Stimulated activated memory B cell treated with anti-CD40 and anti-IgM and Interleukin-4, amounts not matched to agents 10 μg/mL and 1 μg/mL and 100 μg/mL, for 72 hours (primary cell): ENCODE data around the gene RASAL2.

Experiments
- ATAC-seq: fragments of 150-1000 bp; cut with Tn5 transposase; 2 replicates; pipeline ENCODE4 v1.10.0; 2021
- H3K27ac Mint-ChIP-seq: one replicate; pipeline ENCODE4 v1.8.0; 2022; ENCODE audit warnings: mild to moderate bottlenecking, mixed read lengths
- H3K27me3 Mint-ChIP-seq: one replicate; pipeline ENCODE4 v1.8.0; 2022; ENCODE audit warnings: mixed read lengths
- H3K36me3 Mint-ChIP-seq: one replicate; pipeline ENCODE4 v1.8.0; 2022; ENCODE audit warnings: mixed read lengths
- H3K4me1 Mint-ChIP-seq: one replicate; pipeline ENCODE4 v1.8.0; 2022; ENCODE audit warnings: mixed read lengths
- H3K4me3 Mint-ChIP-seq: one replicate; pipeline ENCODE4 v1.8.0; 2022; ENCODE audit warnings: mild to moderate bottlenecking, moderate library complexity, mixed read lengths
- H3K9me3 Mint-ChIP-seq: one replicate; pipeline ENCODE4 v1.8.0; 2022; ENCODE audit warnings: mixed read lengths

RASAL2 gene

GRCh38 chr1:178434899-178435435 lies 341.1 kb downstream of the RASAL2 start:
- H3K27ac Mint-ChIP-seq, result no peak overlapping the region
- H3K36me3 Mint-ChIP-seq, result no peaks in the 10 kb centered on the region
- no peaks in the 10 kb centered on the region for H3K4me1 Mint-ChIP-seq
- ATAC-seq, result no peak
- H3K27me3 Mint-ChIP-seq, result no peaks in the 10 kb centered on the region
- H3K4me3 Mint-ChIP-seq, result no peak overlapping the region
- no peaks in the 10 kb centered on the region for H3K9me3 Mint-ChIP-seq

GRCh38 chr1:178436899-178437298 lies 343.0 kb downstream of the RASAL2 start:
- no peak overlapping the region for H3K27ac Mint-ChIP-seq
- peaks cover 7% of the 10 kb centered on the region for H3K27me3 Mint-ChIP-seq
- no peak for ATAC-seq
- H3K9me3 Mint-ChIP-seq, result peaks cover 3% of the 10 kb centered on the region
- no peaks in the 10 kb centered on the region for H3K4me1 Mint-ChIP-seq
- peaks cover 5% of the 10 kb centered on the region for H3K36me3 Mint-ChIP-seq
- no peak overlapping the region for H3K4me3 Mint-ChIP-seq

- Mint-ChIP-seq H3K27me3 (peaks cover 20% of the 10 kb centered on the region), H3K4me3 (no peak overlapping the region), H3K27ac (no peak overlapping the region), H3K36me3 (peaks cover 5% of the 10 kb centered on the region), H3K4me1 (no peaks in the 10 kb centered on the region), H3K9me3 (peaks cover 3% of the 10 kb centered on the region)
- no peak for ATAC-seq
Measured at GRCh38 chr1:178438432-178438831, 344.5 kb downstream of the RASAL2 start.

GRCh38 chr1:178442925-178443324 lies 349.0 kb downstream of the RASAL2 start:
- Mint-ChIP-seq H3K27me3 (peaks cover 36% of the 10 kb centered on the region), H3K36me3 (peaks cover 5% of the 10 kb centered on the region), H3K9me3 (peaks cover 3% of the 10 kb centered on the region), H3K27ac (no peak overlapping the region), H3K4me3 (no peak overlapping the region), H3K4me1 (no peaks in the 10 kb centered on the region)
- no peak for ATAC-seq

- no peaks in the 10 kb centered on the region for H3K9me3 Mint-ChIP-seq
- H3K27me3 Mint-ChIP-seq, result no peaks in the 10 kb centered on the region
- H3K4me1 Mint-ChIP-seq, result no peaks in the 10 kb centered on the region
- no peak overlapping the region for H3K4me3 Mint-ChIP-seq
- ATAC-seq, result no peak
- H3K27ac Mint-ChIP-seq, result no peak overlapping the region
- H3K36me3 Mint-ChIP-seq, result no peaks in the 10 kb centered on the region
Measured at GRCh38 chr1:178450871-178451270, 357.0 kb downstream of the RASAL2 start.

GRCh38 chr1:178451529-178451928 lies 357.6 kb downstream of the RASAL2 start:
- H3K4me3 Mint-ChIP-seq, result no peak overlapping the region
- H3K9me3 Mint-ChIP-seq, result no peaks in the 10 kb centered on the region
- H3K27ac Mint-ChIP-seq, result no peak overlapping the region
- no peaks in the 10 kb centered on the region for H3K27me3 Mint-ChIP-seq
- H3K4me1 Mint-ChIP-seq, result no peaks in the 10 kb centered on the region
- no peaks in the 10 kb centered on the region for H3K36me3 Mint-ChIP-seq
- no peak for ATAC-seq

GRCh38 chr1:178452013-178452412 lies 358.1 kb downstream of the RASAL2 start:
- H3K27me3 Mint-ChIP-seq, result no peaks in the 10 kb centered on the region
- no peak overlapping the region for H3K4me3 Mint-ChIP-seq
- ATAC-seq, result no peak
- H3K4me1 Mint-ChIP-seq, result no peaks in the 10 kb centered on the region
- H3K9me3 Mint-ChIP-seq, result no peaks in the 10 kb centered on the region
- no peak overlapping the region for H3K27ac Mint-ChIP-seq
- no peaks in the 10 kb centered on the region for H3K36me3 Mint-ChIP-seq

GRCh38 chr1:178456472-178456871 lies 362.6 kb downstream of the RASAL2 start:
- Mint-ChIP-seq H3K4me3 (no peak overlapping the region), H3K9me3 (no peaks in the 10 kb centered on the region), H3K4me1 (no peaks in the 10 kb centered on the region), H3K27ac (no peak overlapping the region), H3K27me3 (no peaks in the 10 kb centered on the region), H3K36me3 (no peaks in the 10 kb centered on the region)
- no peak for ATAC-seq

GRCh38 chr1:178457651-178458050 lies 363.7 kb downstream of the RASAL2 start:
- no peaks in the 10 kb centered on the region for H3K4me1 Mint-ChIP-seq
- no peaks in the 10 kb centered on the region for H3K9me3 Mint-ChIP-seq
- no peak for ATAC-seq
- H3K4me3 Mint-ChIP-seq, result no peak overlapping the region
- H3K27ac Mint-ChIP-seq, result no peak overlapping the region
- no peaks in the 10 kb centered on the region for H3K36me3 Mint-ChIP-seq
- no peaks in the 10 kb centered on the region for H3K27me3 Mint-ChIP-seq

- no peaks in the 10 kb centered on the region for H3K36me3 Mint-ChIP-seq
- no peaks in the 10 kb centered on the region for H3K4me1 Mint-ChIP-seq
- no peaks in the 10 kb centered on the region for H3K9me3 Mint-ChIP-seq
- H3K27me3 Mint-ChIP-seq, result no peaks in the 10 kb centered on the region
- ATAC-seq, result peak; percentile 27
- H3K27ac Mint-ChIP-seq, result no peak overlapping the region
- no peak overlapping the region for H3K4me3 Mint-ChIP-seq
Measured at GRCh38 chr1:178458203-178458602, 364.3 kb downstream of the RASAL2 start.

GRCh38 chr1:178461104-178461503 lies 367.2 kb downstream of the RASAL2 start:
- Mint-ChIP-seq H3K27ac (no peak overlapping the region), H3K9me3 (no peaks in the 10 kb centered on the region), H3K4me3 (no peak overlapping the region), H3K36me3 (no peaks in the 10 kb centered on the region), H3K27me3 (no peaks in the 10 kb centered on the region), H3K4me1 (no peaks in the 10 kb centered on the region)
- no peak for ATAC-seq

GRCh38 chr1:178461701-178462100 lies 367.8 kb downstream of the RASAL2 start:
- ATAC-seq, result no peak

GRCh38 chr1:178464141-178464540 lies 370.2 kb downstream of the RASAL2 start:
- Mint-ChIP-seq H3K27me3 (no peaks in the 10 kb centered on the region), H3K4me1 (no peaks in the 10 kb centered on the region), H3K4me3 (no peak overlapping the region), H3K9me3 (no peaks in the 10 kb centered on the region), H3K27ac (no peak overlapping the region), H3K36me3 (no peaks in the 10 kb centered on the region)
- ATAC-seq, result peak; percentile 48

More at GRCh38 chr1:178461701-178462100, 367.8 kb downstream of the RASAL2 start:
- Mint-ChIP-seq H3K4me3 (no peak overlapping the region), H3K27ac (no peak overlapping the region), H3K27me3 (no peaks in the 10 kb centered on the region), H3K4me1 (no peaks in the 10 kb centered on the region), H3K9me3 (no peaks in the 10 kb centered on the region), H3K36me3 (no peaks in the 10 kb centered on the region)

GRCh38 chr1:178464566-178464965 lies 370.7 kb downstream of the RASAL2 start:
- H3K27me3 Mint-ChIP-seq, result no peaks in the 10 kb centered on the region
- H3K27ac Mint-ChIP-seq, result no peak overlapping the region
- H3K9me3 Mint-ChIP-seq, result no peaks in the 10 kb centered on the region
- H3K4me1 Mint-ChIP-seq, result no peaks in the 10 kb centered on the region
- H3K4me3 Mint-ChIP-seq, result no peak overlapping the region
- H3K36me3 Mint-ChIP-seq, result no peaks in the 10 kb centered on the region
- no peak for ATAC-seq

GRCh38 chr1:178465011-178465410 lies 371.1 kb downstream of the RASAL2 start:
- H3K27me3 Mint-ChIP-seq, result no peaks in the 10 kb centered on the region
- no peaks in the 10 kb centered on the region for H3K9me3 Mint-ChIP-seq
- H3K4me3 Mint-ChIP-seq, result no peak overlapping the region
- H3K36me3 Mint-ChIP-seq, result no peaks in the 10 kb centered on the region
- H3K4me1 Mint-ChIP-seq, result no peaks in the 10 kb centered on the region
- no peak overlapping the region for H3K27ac Mint-ChIP-seq
- ATAC-seq, result no peak

- Mint-ChIP-seq H3K36me3 (no peaks in the 10 kb centered on the region), H3K4me3 (no peak overlapping the region), H3K9me3 (no peaks in the 10 kb centered on the region), H3K4me1 (peaks cover 6% of the 10 kb centered on the region), H3K27ac (no peak overlapping the region), H3K27me3 (no peaks in the 10 kb centered on the region)
- ATAC-seq, result no peak
Measured at GRCh38 chr1:178467837-178468236, 373.9 kb downstream of the RASAL2 start.
